ENCODE data around the gene TSPAN9. TPM values are rescaled to one million over a fixed set of nuclear protein-coding genes. Genes with fewer than 3 reads are reported as not detected.

Gene TSPAN9
- polyA plus RNA-seq, 1 of the 3 experiments (the other 2 are of a cell fraction): 34.9 TPM

- TF ChIP-seq PBX3 (IDR thresholded peaks at IDR 0.05) (no peak), TEAD4 (IDR thresholded peaks at IDR 0.05; ENCODE audit: borderline replicate concordance, insufficient read depth) (no peak)
Observed at GRCh38 chr12:3279415-3279780, 202.2 kb downstream of the TSPAN9 start (continued).

GRCh38 chr12:3279832-3280231 lies 202.7 kb downstream of the TSPAN9 start:
- Histone ChIP-seq H3F3A (replicated peaks; ENCODE audit: insufficient read depth) (no peaks in the 10 kb centered on the region), H3K27ac (ENCODE audit: low read depth in 2 of 2, low read length in 1 of 2) (no peak overlapping the region), H3K79me2 (ENCODE audit: insufficient read depth) (no peaks in the 10 kb centered on the region), H4K20me1 (ENCODE audit: insufficient read depth) (no peaks in the 10 kb centered on the region), H3K9me3 (no peaks in the 10 kb centered on the region), H3K36me3 (replicated peaks in 1 of 2; ENCODE audit: control insufficient read depth in 1 of 2, insufficient read depth in 2 of 2, low read length in 1 of 2) (peaks cover 0 to 2% of the 10 kb centered on the region in 2 experiments), H3K4me1 (ENCODE audit: control insufficient read depth in 1 of 2, insufficient read depth in 2 of 2, low read depth in 1 of 2, low read length in 1 of 2) (peaks cover 0 to 22% of the 10 kb centered on the region in 2 experiments; a peak in 1 of 4 replicates), H3K4me2 (no peak overlapping the region), H3K9ac (no peak overlapping the region), H3K4me3 (ENCODE audit: low read depth in 2 of 2, low read length in 1 of 2) (no peak overlapping the region), H3K27me3 (ENCODE audit: insufficient read depth) (no peaks in the 10 kb centered on the region), H2AFZ (ENCODE audit: low read depth) (no peak overlapping the region), H3K9me2 (no peaks in the 10 kb centered on the region)
- ChIA-PET POLR2A (no interaction called here), CTCF (interaction anchor here (1.1 to 13.4 kb wide), 7 partner anchors 13 to 524 kb away, joined by 3 to 368 read pairs (median 6); no protein-coding TSS in a partner anchor)
- WGBS (ENCODE audit: low lambda C conversion rate): 89% methylated on average over 5 of the region's 8 CpGs
- no peak for TF ChIP-seq EP300 (IDR thresholded peaks at IDR 0.05; ENCODE audit: borderline replicate concordance in 1 of 2, low read depth in 1 of 2, low read length in 1 of 2)
- no peak for TF ChIP-seq REST (IDR thresholded peaks at IDR 0.05; ENCODE audit: low read depth, low read length)
- no peak for TF ChIP-seq NRF1 (IDR thresholded peaks at IDR 0.05; ENCODE audit: low read depth, low read length)
- TF ChIP-seq YY1 (IDR thresholded peaks at IDR 0.05; ENCODE audit: low read depth): no peak
- no peak for TF ChIP-seq RXRA (IDR thresholded peaks at IDR 0.05; ENCODE audit: borderline replicate concordance, low read depth)
- TF ChIP-seq USF2 (IDR thresholded peaks at IDR 0.05; ENCODE audit: borderline replicate concordance, low read depth, low read length): no peak
- no peak for TF ChIP-seq CHD2 (IDR thresholded peaks at IDR 0.05; ENCODE audit: low read length, partially characterized antibody)
- TF ChIP-seq TCF12 (IDR thresholded peaks at IDR 0.05): no peak
- no peak for TF ChIP-seq IRF3 (IDR thresholded peaks at IDR 0.05; ENCODE audit: low read depth, low read length)
- TF ChIP-seq ZBTB33 (IDR thresholded peaks at IDR 0.05; ENCODE audit: borderline replicate concordance, low read depth): no peak
- TF ChIP-seq EZH2phosphoT487 (IDR thresholded peaks at IDR 0.05; ENCODE audit: borderline replicate concordance, low read depth): no peak
- no peak for TF ChIP-seq GABPA (IDR thresholded peaks at IDR 0.05; ENCODE audit: low read depth)
- no peak for TF ChIP-seq USF1 (IDR thresholded peaks at IDR 0.05; ENCODE audit: borderline replicate concordance, low read depth)
- no peak for TF ChIP-seq PBX3 (IDR thresholded peaks at IDR 0.05)
- DNase-seq: no peak

All from SK-N-SH (cell line).